ENCODE measurements around the gene PLEKHH1.
A peak's percentile ranks its signal among the peaks of the same experiment; 100 is the strongest.
"Not testable (repeated sequence)": the region's sequence is repeated elsewhere in the genome, so short reads cannot be mapped to it uniquely, and the experiment has no call there.

PLEKHH1 gene

GRCh38 chr14:67584978-67585377, 51.9 kb downstream of the PLEKHH1 start:
- no peak for DNase-seq

GRCh38 chr14:67586369-67586768, 53.3 kb downstream of the PLEKHH1 start:
- DNase-seq: no peak

GRCh38 chr14:67589204-67589770, 56.2 kb downstream of the PLEKHH1 start:
- DNase-seq: no peak

- DNase-seq: not testable (repeated sequence)
Observed at GRCh38 chr14:67593650-67594049, 60.6 kb downstream of the PLEKHH1 start.

- DNase-seq: no peak
Observed at GRCh38 chr14:67595392-67595791, 62.3 kb downstream of the PLEKHH1 start.

GRCh38 chr14:67599698-67600561, 66.8 kb downstream of the PLEKHH1 start, which contains the start of gene PIGH:
TSS of gene PIGH (minus strand) at chr14:67600268. CDS start at chr14:67600203, 65 bp downstream.
- peak; percentile 91 for DNase-seq

GRCh38 chr14:67600562-67600974, 67.5 kb downstream of the PLEKHH1 start:
- DNase-seq: not testable (repeated sequence)

- DNase-seq: no peak
Observed at GRCh38 chr14:67602076-67602475, 69.0 kb downstream of the PLEKHH1 start.

- DNase-seq: no peak
Observed at GRCh38 chr14:67602995-67603545, 70.0 kb downstream of the PLEKHH1 start.

GRCh38 chr14:67607646-67608045, 74.6 kb downstream of the PLEKHH1 start:
- no peak for DNase-seq

GRCh38 chr14:67609642-67610310, 76.7 kb downstream of the PLEKHH1 start:
- no peak for DNase-seq

GRCh38 chr14:67610491-67610890, 77.4 kb downstream of the PLEKHH1 start:
- no peak for DNase-seq

GRCh38 chr14:67618617-67619063, 85.5 kb downstream of the PLEKHH1 start:
- DNase-seq: peak; percentile 68

- peak; percentile 95 for DNase-seq
Observed at GRCh38 chr14:67619446-67620216, 86.5 kb downstream of the PLEKHH1 start, which contains the start of gene ARG2. TSS of gene ARG2 (plus strand) at chr14:67619920. CDS start at chr14:67619978, 58 bp downstream.

GRCh38 chr14:67620217-67620785, 87.2 kb downstream of the PLEKHH1 start:
- no peak for DNase-seq

GRCh38 chr14:67622675-67623074, 89.6 kb downstream of the PLEKHH1 start:
- DNase-seq: no peak

- no peak for DNase-seq
Observed at GRCh38 chr14:67623114-67623513, 90.0 kb downstream of the PLEKHH1 start.

- not testable (repeated sequence) for DNase-seq
Observed at GRCh38 chr14:67626131-67626530, 93.0 kb downstream of the PLEKHH1 start.

- DNase-seq: no peak
Observed at GRCh38 chr14:67627519-67627918, 94.4 kb downstream of the PLEKHH1 start.

- no peak for DNase-seq
Observed at GRCh38 chr14:67630186-67630585, 97.1 kb downstream of the PLEKHH1 start.

GRCh38 chr14:67630938-67631337, 97.8 kb downstream of the PLEKHH1 start:
- DNase-seq: no peak
